WTC11 (cell line): Measurements from ENCODE around the gene LHPP.

Experiments used
- ATF3 ChIP-seq: sonication (generic); formaldehyde crosslinking; conservative IDR thresholded peaks from 2 replicates; pipeline ENCODE4 v1.8.1; 2022; ENCODE audit warnings: mild to moderate bottlenecking, missing genetic modification reagents
- CBFB ChIP-seq: sonication (generic); formaldehyde crosslinking; IDR thresholded peaks from 2 replicates; pipeline ENCODE4 v1.8.1; 2022; ENCODE audit warnings: mild to moderate bottlenecking, low read depth, missing genetic modification reagents
- CTCF ChIP-seq: fragments of 200-600 bp; IDR thresholded peaks from 2 replicates; pipeline ENCODE4 v1.8.0; 2022; ENCODE audit warnings: antibody characterized with exemption
- ETV6 ChIP-seq: sonication (generic); formaldehyde crosslinking; IDR thresholded peaks from 2 replicates; pipeline ENCODE4 v1.8.1; 2022; ENCODE audit warnings: mild to moderate bottlenecking, missing genetic modification reagents
- FOXJ3 ChIP-seq: sonication (generic); formaldehyde crosslinking; IDR thresholded peaks from 2 replicates; pipeline ENCODE4 v1.9.0; 2021; ENCODE audit warnings: missing genetic modification reagents, mild to moderate bottlenecking, borderline replicate concordance
- GABPB1 ChIP-seq: sonication (generic); formaldehyde crosslinking; IDR thresholded peaks from 2 replicates; pipeline ENCODE4 v1.8.1; 2023; ENCODE audit warnings: mild to moderate bottlenecking, missing genetic modification reagents
- NFYB ChIP-seq: sonication (generic); formaldehyde crosslinking; conservative IDR thresholded peaks from 2 replicates; pipeline ENCODE4 v1.8.0; 2022; ENCODE audit warnings: low read depth, missing genetic modification reagents
- RELA ChIP-seq: sonication (generic); formaldehyde crosslinking; IDR thresholded peaks from 2 replicates; pipeline ENCODE4 v1.8.1; 2022; ENCODE audit warnings: missing genetic modification reagents, mild to moderate bottlenecking, borderline replicate concordance
- ZNF317 ChIP-seq: sonication (generic); formaldehyde crosslinking; IDR thresholded peaks from 2 replicates; pipeline ENCODE4 v1.8.1; 2023; ENCODE audit warnings: low read depth, mild to moderate bottlenecking, moderate library complexity, missing genetic modification reagents, borderline replicate concordance
- ZNF416 ChIP-seq: fragments of 250-450 bp; sonication (Bioruptor Pico); IDR thresholded peaks from 2 replicates; pipeline ENCODE4 v1.9.0; 2021; ENCODE audit warnings: mild to moderate bottlenecking, inconsistent platforms

- TF ChIP-seq ZNF416 (CRISPR knock-in tag) (no peak), NFYB (CRISPR knock-in tag) (no peak), CTCF (no peak), ATF3 (no peak), RELA (no peak), CBFB (CRISPR knock-in tag) (no peak), FOXJ3 (no peak), ETV6 (CRISPR knock-in tag) (no peak), ZNF317 (no peak), GABPB1 (CRISPR knock-in tag) (no peak)
Measured at GRCh38 chr10:124566222-124566888, 104.7 kb downstream of the LHPP start.
